Fibroblast of pulmonary artery (primary cell): ENCODE data around the gene MBP.
A peak's percentile ranks its signal among the peaks of the same experiment; 100 is the strongest.

Experiments
- DNase-seq: peaks from one replicate; pipeline ENCODE4 v3.0.0-alpha.2; 2010; ENCODE audit warnings: low read depth
- H3K4me3 ChIP-seq: replicated peaks from 2 replicates; pipeline ENCODE4 v1.5.1; 2011; ENCODE audit warnings: low read depth, mild to moderate bottlenecking, control low read depth, low read length, moderate library complexity
- CTCF ChIP-seq: IDR thresholded peaks from 2 replicates; pipeline ENCODE4 v1.5.1; 2011; ENCODE audit warnings: mild to moderate bottlenecking, control low read depth, low read length, inconsistent platforms; ENCODE audit errors: missing control alignments

MBP gene

GRCh38 chr18:77106331-77106730 lies 26.3 kb downstream of the MBP start:
- H3K4me3 ChIP-seq = no peak overlapping the region
- no peak for TF ChIP-seq CTCF
- DNase-seq = peak; percentile 50

- DNase-seq = no peak
- H3K4me3 ChIP-seq = no peak overlapping the region
- no peak for TF ChIP-seq CTCF
These were observed 26.9 kb downstream of the MBP start for GRCh38 chr18:77105680-77106079.

- no peak overlapping the region for H3K4me3 ChIP-seq
- no peak for TF ChIP-seq CTCF
- DNase-seq = no peak
These were observed 27.6 kb downstream of the MBP start for GRCh38 chr18:77105028-77105427.

GRCh38 chr18:77103991-77104531 lies 28.5 kb downstream of the MBP start:
- no peak overlapping the region for H3K4me3 ChIP-seq
- no peak for TF ChIP-seq CTCF
- DNase-seq = peak; percentile 79

- peak; percentile 74 for DNase-seq
- no peak for TF ChIP-seq CTCF
- H3K4me3 ChIP-seq = no peak overlapping the region
These were observed 29.3 kb downstream of the MBP start for GRCh38 chr18:77103187-77103850.

GRCh38 chr18:77102259-77103040 lies 30.1 kb downstream of the MBP start:
- DNase-seq = peak; percentile 72
- no peak for TF ChIP-seq CTCF
- peak overlapping the region; percentile 26 for H3K4me3 ChIP-seq
